Measurements from ENCODE around the gene CABLES1. TPM values are rescaled to one million over a fixed set of nuclear protein-coding genes. Genes with fewer than 3 reads are reported as not detected.

CABLES1 gene
- total and polyA plus RNA-seq, 2 of the 8 experiments (the other 6 are each of a cell fraction or from before 2014, with no cell fraction given) = 9.2 to 26.4 TPM

DNA sequence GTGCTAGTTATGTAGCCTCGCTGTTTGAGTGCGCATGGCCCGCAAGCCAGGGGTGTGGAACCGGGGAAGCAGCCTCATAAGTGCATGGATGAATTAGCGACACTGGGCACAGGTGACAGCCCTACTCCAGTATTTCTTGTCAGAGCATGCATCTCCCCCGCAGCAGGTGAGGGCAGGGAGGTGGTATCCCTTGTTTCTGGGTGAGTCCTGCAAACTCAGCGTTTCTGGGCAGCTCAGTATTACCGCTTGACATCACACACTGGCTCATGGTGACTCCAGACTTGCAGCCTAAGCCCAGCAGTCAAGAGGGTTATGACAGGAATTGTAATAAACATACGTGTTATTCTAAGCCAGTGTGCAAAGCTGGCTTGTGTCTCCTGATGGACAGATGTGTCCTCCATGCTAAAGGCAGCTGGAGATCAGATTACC lies 2.5 kb downstream of the CABLES1 start:
- Histone ChIP-seq H3K79me2 (ENCODE audit: control insufficient read depth in 1 of 2, insufficient read depth in 2 of 2, low read length in 2 of 2) (peaks cover 34 to 67% of the 10 kb centered on the region in 2 experiments), H4K5ac (ENCODE audit: insufficient read length, low read depth, low read length) (no peak overlapping the region), H3K14ac (ENCODE audit: insufficient read length) (no peak overlapping the region), H3K9me3 (ENCODE audit: insufficient read depth in 2 of 2, low read depth in 1 of 2, low read length in 1 of 2) (no peaks in the 10 kb centered on the region), H2BK20ac (ENCODE audit: low read length) (no peak overlapping the region), H2BK15ac (ENCODE audit: low read length) (no peak overlapping the region), H2AFZ (ENCODE audit: low read length) (no peak overlapping the region), H3K27ac (ENCODE audit: low read depth, low read length) (no peak overlapping the region), H2AK5ac (ENCODE audit: low read depth, low read length) (no peak overlapping the region), H3K18ac (ENCODE audit: extremely low read depth, low read length) (no peak overlapping the region), H3K79me1 (ENCODE audit: low read depth, low read length) (peaks cover 16% of the 10 kb centered on the region), H3K56ac (replicated peaks; ENCODE audit: insufficient read length, low read depth, low read length) (no peak overlapping the region), H3K4me2 (ENCODE audit: insufficient read depth in 1 of 2, low read depth in 2 of 2, low read length in 2 of 2) (peak overlapping the region; percentile 94 to 97), H4K20me1 (replicated peaks in 1 of 2; ENCODE audit: control insufficient read depth in 1 of 2, insufficient read depth in 2 of 2, low read length in 2 of 2) (peaks cover 11 to 18% of the 10 kb centered on the region in 2 experiments), H3K4me3 (ENCODE audit: extremely low read depth in 1 of 4, insufficient read depth in 2 of 4, low read depth in 3 of 4, low read length in 4 of 4) (peak overlapping the region; percentile 37 to 84 (median 71); a peak in 7 of 8 replicates), H3K23me2 (ENCODE audit: low read depth, low read length) (peaks cover 25% of the 10 kb centered on the region), H3K36me3 (ENCODE audit: control insufficient read depth in 2 of 4, insufficient read depth in 4 of 4, low read length in 3 of 4) (peaks cover 0 to 4% (median 0%) of the 10 kb centered on the region in 4 experiments; a peak in 1 of 8 replicates), H2BK12ac (ENCODE audit: low read depth, low read length) (no peak overlapping the region; the same call in 1 of the 2 replicates), H3K4me1 (replicated peaks in 1 of 4; ENCODE audit: control insufficient read depth in 3 of 4, insufficient read depth in 4 of 4, low read length in 3 of 4) (peaks cover 12 to 34% (median 22%) of the 10 kb centered on the region in 4 experiments), H2BK120ac (replicated peaks; ENCODE audit: low read depth, low read length) (no peak overlapping the region), H3K9ac (replicated peaks in 1 of 4; ENCODE audit: extremely low read depth in 1 of 4, low read depth in 3 of 4, low read length in 3 of 4) (peak overlapping the region in 1 of 4 experiments; percentile 3; a peak in 2 of 7 replicates), H3K23ac (ENCODE audit: insufficient read length) (no peak overlapping the region), H2BK5ac (ENCODE audit: low read depth, low read length) (no peak overlapping the region), H3K27me3 (replicated peaks in 1 of 4; ENCODE audit: control insufficient read depth in 3 of 4, extremely low read depth in 1 of 4, insufficient read depth in 3 of 4, low read length in 3 of 4) (peaks cover 0 to 8% (median 2%) of the 10 kb centered on the region in 4 experiments; a peak in 3 of 7 replicates), H4K91ac (replicated peaks; ENCODE audit: insufficient read length, low read length) (no peak overlapping the region), H4K8ac (ENCODE audit: extremely low read depth, insufficient read depth, low read length) (no peak overlapping the region), H3K4ac (replicated peaks; ENCODE audit: insufficient read length, low read depth, low read length) (no peak overlapping the region)
- POLR2A ChIA-PET (ENCODE audit: partially characterized antibody) = interaction anchor here (0.8 to 5.6 kb wide), 8 partner anchors 10 to 69 kb away, joined by 3 to 46 read pairs (median 4); no protein-coding TSS in a partner anchor
- DNase-seq (ENCODE audit: low read depth in 1 of 2, low spot score in 2 of 2) (no peak), FAIRE-seq (no peak)
- CTCF ChIA-PET (ENCODE audit: partially characterized antibody) = interaction anchor here (0.6 to 2.9 kb wide), 9 partner anchors 9 to 312 kb away, joined by 3 to 11 read pairs (median 3); no protein-coding TSS in a partner anchor
- WGBS, 2 experiments (ENCODE audit: extremely low coverage in 1 of 2, insufficient coverage in 1 of 2, insufficient read length in 1 of 2, insufficient replicate concordance in 2 of 2, low coverage in 1 of 2, low lambda C conversion rate in 2 of 2, missing lambda C conversion rate in 1 of 2) = 82% methylated on average over 9 of the region's 9 CpGs; no CpG with 5 or more reads in 1 of the 2 experiments
- peak; percentile 63; the same call in 1 of the 2 replicates for TF ChIP-seq MAFK (IDR thresholded peaks at IDR 0.05; ENCODE audit: low read depth, low read length)
- no peak for TF ChIP-seq SP2 (IDR thresholded peaks at IDR 0.05; ENCODE audit: low read length)
- no peak for TF ChIP-seq KDM1A (IDR thresholded peaks at IDR 0.05; ENCODE audit: borderline replicate concordance, low read length)
- TF ChIP-seq BRCA1 (IDR thresholded peaks at IDR 0.05; ENCODE audit: low read depth, low read length) = no peak
